GM12878 (cell line): ENCODE results near the gene GABRP. TPM values are rescaled to one million over a fixed set of nuclear protein-coding genes. Genes with fewer than 3 reads are reported as not detected.

Experiments
- ATAC-seq: fragments of 200-7000 bp; cut with Tn5 transposase; 3 replicates; pipeline ENCODE4 v1.9.1; 2020; ENCODE audit warnings: mild to moderate bottlenecking, moderate library complexity
- BruUV-seq: library from RNA; stranded (reverse); fragments of 400-500 nt; replicated peaks from 2 replicates; lab custom pipeline; 2021; lab: Mats Ljungman, UMichigan
- CTCF ChIA-PET: fragments of 300-600 bp; sonication (Branson Sonifier 250); formaldehyde crosslinking; extraction: SDS; loops from one replicate; lab custom pipeline; 2021; ENCODE audit warnings: inconsistent platforms; lab: Yijun Ruan, JAX
- POLR2A ChIA-PET: fragments of 350-600 bp; formaldehyde crosslinking; extraction: SDS; loops from one replicate; lab custom pipeline; 2021; ENCODE audit warnings: inconsistent platforms; lab: Charles Lee
- RAD21 ChIA-PET: fragments of 300-600 bp; sonication (Branson Sonifier 250); formaldehyde crosslinking; loops from one replicate; lab custom pipeline; 2023; ENCODE audit warnings: antibody characterized with exemption; ENCODE audit not compliant: unreplicated experiment; lab: Charles Lee
- SMC1A ChIA-PET: fragments of 300-600 bp; sonication (Branson Sonifier 250); formaldehyde crosslinking; loops from one replicate; lab custom pipeline; 2023; ENCODE audit not compliant: unreplicated experiment, uncharacterized antibody; lab: Charles Lee
- DNase-seq: peaks from one replicate; pipeline ENCODE4 v3.0.0-alpha.2; 2011; ENCODE audit warnings: low read depth, low spot score
- FAIRE-seq: peaks from 3 replicates; lab custom pipeline; 2011; peaks lifted over from hg19 to GRCh38; lab: Jason Lieb, UNC
- H2AFZ ChIP-seq: 2 replicates; pipeline ENCODE4 v1.6.0; 2011; ENCODE audit warnings: low read depth, low read length, control low read depth; ENCODE audit not compliant: control insufficient read depth
- H3K27ac ChIP-seq: 2 replicates; pipeline ENCODE4 v1.5.1; 2011; ENCODE audit warnings: control low read depth; ENCODE audit not compliant: control insufficient read depth, insufficient read depth
- H3K27me3 ChIP-seq, 2 experiments: replicated peaks in 1 of 2; 2 replicates each; pipeline versions ENCODE4 v1.6.0 to v1.6.1; 2011; ENCODE audit warnings: low read length in 1 of 2; ENCODE audit not compliant: control insufficient read depth in 2 of 2, insufficient read depth in 2 of 2
- H3K36me3 ChIP-seq, 2 experiments: 2 replicates each; pipeline ENCODE4 v1.5.1; 2011; ENCODE audit warnings: low read length in 1 of 2; ENCODE audit not compliant: control insufficient read depth in 2 of 2, insufficient read depth in 2 of 2
- H3K4me1 ChIP-seq: 2 replicates; pipeline ENCODE4 v1.6.1; 2011; ENCODE audit warnings: mild to moderate bottlenecking, low read length, moderate library complexity, mixed read lengths; ENCODE audit not compliant: control insufficient read depth, insufficient read depth
- H3K4me2 ChIP-seq: 2 replicates; pipeline ENCODE4 v1.6.0; 2011; ENCODE audit warnings: control low read depth; ENCODE audit not compliant: control insufficient read depth, insufficient read depth
- H3K4me3 ChIP-seq: fragments of 200-600 bp; sonication (generic); 2 replicates; pipeline ENCODE4 v1.5.1; 2016
- H3K79me2 ChIP-seq: 2 replicates; pipeline ENCODE4 v1.6.0; 2011; ENCODE audit warnings: low read length; ENCODE audit not compliant: control insufficient read depth, insufficient read depth
- H3K9ac ChIP-seq: 2 replicates; pipeline ENCODE4 v1.8.0; 2011; ENCODE audit warnings: low read length, control low read depth, mixed read lengths; ENCODE audit not compliant: control insufficient read depth, insufficient read depth
- H3K9me3 ChIP-seq: replicated peaks from 3 replicates; pipeline ENCODE4 v1.5.1; 2011; ENCODE audit warnings: mild to moderate bottlenecking, low read length; ENCODE audit not compliant: control insufficient read depth, insufficient read depth
- H4K20me1 ChIP-seq: 2 replicates; pipeline ENCODE4 v1.6.0; 2011; ENCODE audit not compliant: control insufficient read depth, insufficient read depth
- ATF3 ChIP-seq: IDR thresholded peaks from 2 replicates; pipeline ENCODE4 v1.6.1; 2011; ENCODE audit warnings: low read depth, mild to moderate bottlenecking, low read length, moderate library complexity, borderline replicate concordance; ENCODE audit errors: extremely low read depth
- BHLHE40 ChIP-seq, 2 experiments: fragments of 450-650 bp in 1 of 2; IDR thresholded peaks; 2 replicates each; pipeline ENCODE4 v1.6.1; 2011 to 2017; ENCODE audit warnings: low read depth in 2 of 2, borderline replicate concordance in 1 of 2, improper control_type of control experiment in 1 of 2, low read length in 1 of 2, mild to moderate bottlenecking in 1 of 2
- BRCA1 ChIP-seq: IDR thresholded peaks from 2 replicates; pipeline ENCODE4 v1.6.1; 2011; ENCODE audit warnings: low read depth, low read length, improper control_type of control experiment
- CBX5 ChIP-seq: sonication (generic); IDR thresholded peaks from 2 replicates; pipeline ENCODE4 v1.6.1; 2016; ENCODE audit warnings: low read depth, moderate library complexity, mild to moderate bottlenecking, inconsistent platforms
- CHD4 ChIP-seq: fragments of 200-600 bp; sonication (generic); IDR thresholded peaks from 2 replicates; pipeline ENCODE4 v1.6.1; 2016; ENCODE audit warnings: mild to moderate bottlenecking
- EZH2 ChIP-seq: IDR thresholded peaks from 2 replicates; pipeline ENCODE4 v1.6.1; 2012; ENCODE audit warnings: low read depth, mild to moderate bottlenecking, control low read depth, inconsistent platforms, low read length, borderline replicate concordance; ENCODE audit not compliant: control insufficient read depth
- FOXM1 ChIP-seq: IDR thresholded peaks from 2 replicates; pipeline ENCODE4 v1.6.1; 2012; ENCODE audit warnings: low read depth, mild to moderate bottlenecking, inconsistent platforms, low read length, moderate library complexity
- HCFC1 ChIP-seq: fragments of 150-350 bp; IDR thresholded peaks from 2 replicates; pipeline ENCODE4 v1.6.1; 2014; ENCODE audit warnings: low read length
- HSF1 ChIP-seq: fragments of 150-350 bp; IDR thresholded peaks from 2 replicates; pipeline ENCODE4 v1.6.1; 2014; ENCODE audit warnings: mild to moderate bottlenecking, low read depth, low read length
- IKZF1 ChIP-seq: fragments of 450-650 bp; conservative IDR thresholded peaks from 2 replicates; pipeline ENCODE4 v1.6.1; 2017; ENCODE audit warnings: antibody characterized with exemption, mild to moderate bottlenecking
- IKZF2 ChIP-seq, 2 experiments: fragments of 450-650 bp; IDR thresholded peaks; 2 replicates each; pipeline ENCODE4 v1.6.1; 2017; ENCODE audit warnings: mild to moderate bottlenecking in 2 of 2, moderate library complexity in 2 of 2
- IRF5 ChIP-seq: fragments of 450-650 bp; IDR thresholded peaks from 2 replicates; pipeline ENCODE4 v1.6.1; 2017; ENCODE audit warnings: borderline replicate concordance
- PBX3 ChIP-seq: IDR thresholded peaks from 2 replicates; pipeline ENCODE4 v1.6.1; 2011; ENCODE audit warnings: mild to moderate bottlenecking, low read depth, low read length, moderate library complexity; ENCODE audit not compliant: insufficient replicate concordance
- RELA ChIP-seq: fragments of 450-650 bp; IDR thresholded peaks from 2 replicates; pipeline ENCODE4 v1.8.0; 2014; ENCODE audit warnings: borderline replicate concordance; ENCODE audit not compliant: partially characterized antibody
- SMAD5 ChIP-seq: IDR thresholded peaks from 2 replicates; pipeline ENCODE4 v1.6.1; 2016; ENCODE audit warnings: antibody characterized with exemption, low read depth
- SMC3 ChIP-seq: IDR thresholded peaks from 2 replicates; pipeline ENCODE4 v1.6.1; 2011; ENCODE audit warnings: low read length, improper control_type of control experiment, borderline replicate concordance
- TARDBP ChIP-seq: IDR thresholded peaks from 2 replicates; pipeline ENCODE4 v1.6.1; 2016; ENCODE audit warnings: borderline replicate concordance
- TCF12 ChIP-seq: IDR thresholded peaks from 2 replicates; pipeline ENCODE4 v1.6.1; 2011; ENCODE audit warnings: low read depth, mild to moderate bottlenecking, low read length
- USF2 ChIP-seq: IDR thresholded peaks from 2 replicates; pipeline ENCODE4 v1.6.1; 2011; ENCODE audit warnings: low read depth, low read length, improper control_type of control experiment, borderline replicate concordance
- ZSCAN29 ChIP-seq: fragments of 450-650 bp; IDR thresholded peaks from 2 replicates; pipeline ENCODE4 v1.6.1; 2017; ENCODE audit warnings: mild to moderate bottlenecking, moderate library complexity
- WGBS: methylation state at CpG from one replicate; pipeline ENCODE4 v1.1.6; 2016; ENCODE audit warnings: low lambda C conversion rate; ENCODE audit not compliant: insufficient replicate concordance, insufficient coverage; ENCODE audit errors: missing lambda C conversion rate; 5-methylcytosine and 5-hydroxymethylcytosine counted together
- in situ Hi-C: fragments of 300-500 bp; cut with MboI; formaldehyde crosslinking; loops from 9 replicates; pipeline ENCODE4 v1.14.3; 2018; ENCODE audit warnings: mixed read lengths
- intact Hi-C: fragments of 100-400 bp; cut with micrococcal nuclease; formaldehyde crosslinking; loops from one replicate; pipeline ENCODE4 v1.14.2; 2022; ENCODE audit not compliant: unreplicated experiment
- polyA plus RNA-seq, 11 experiments: library from polyadenylated mRNA; depleted of rRNA in 4 of 11; unstranded in 6 of 11; stranded (reverse) in 5 of 11; fragments of >200 nt; fragmentation: Nextera tagmentation in 4 of 11; fragmentation: Illumina TruSeq in 1 of 11; extraction: Ambion mirVana in 4 of 11; extraction: Trizol in 1 of 11; gene quantifications; 1 replicate in 1 of 11; 2 replicates in 10 of 11; pipeline versions ENCODE4 v1.2.1 to v1.2.3, GENCODE V29; 2011 to 2016; ENCODE audit warnings: inconsistent platforms in 2 of 11, missing spikeins in 2 of 11, low read depth in 1 of 11
- total RNA-seq, 4 experiments: library from RNA; depleted of rRNA in 3 of 4; stranded (reverse); fragments of >200 nt in 3 of 4; fragmentation: Illumina TruSeq in 1 of 4; extraction: Trizol in 1 of 4; gene quantifications; 2 replicates each; pipeline versions ENCODE4 v1.2.1 to v1.2.3, GENCODE V29; 2013 to 2021

The GABRP gene
- total and polyA plus RNA-seq, 10 of the 15 experiments (the other 5 are each of a cell fraction or from before 2014, with no cell fraction given): 0.04 TPM; not detected in 9

GRCh38 chr5:170795154-170795553, 11.6 kb downstream of the GABRP start (continued):
- TF ChIP-seq HCFC1 (no peak), SMC3 (no peak), USF2 (no peak), ZSCAN29 (no peak), RELA (no peak), HSF1 (no peak), SMAD5 (no peak), TCF12 (no peak)

GRCh38 chr5:170805666-170806065, 22.1 kb downstream of the GABRP start:
- no peak overlapping the region for H3K4me3 ChIP-seq
- no peaks in the 10 kb centered on the region; a peak in 1 of 4 replicates for H3K27me3 ChIP-seq
- ATAC-seq (no peak), DNase-seq (no peak), FAIRE-seq (no peak)
- H3K9me3 ChIP-seq: no peaks in the 10 kb centered on the region; the same call in 2 of the 3 replicates
- H3K9ac ChIP-seq: no peak overlapping the region
- no peaks in the 10 kb centered on the region for H4K20me1 ChIP-seq
- ChIA-PET POLR2A (no interaction called here), CTCF (no interaction called here), RAD21 (no interaction called here), SMC1A (interaction anchor here (1.5 kb wide), 1 partner anchor 8 kb away, joined by 3 read pairs; no protein-coding TSS in a partner anchor)
- WGBS: 4% methylated on average over 7 of the region's 7 CpGs
- H3K79me2 ChIP-seq: no peaks in the 10 kb centered on the region
- no peak overlapping the region for H3K4me2 ChIP-seq
- in situ Hi-C loops: no loop called here
- H2AFZ ChIP-seq: no peak overlapping the region
- no peak overlapping the region for H3K27ac ChIP-seq
- intact Hi-C loops: loop anchor here (5.0 kb wide), 2 partner anchors 92 to 537 kb away; no protein-coding TSS in a partner anchor
- no peaks in the 10 kb centered on the region for H3K4me1 ChIP-seq
- H3K36me3 ChIP-seq: no peaks in the 10 kb centered on the region
- BruUV-seq: no TSS peak
- TF ChIP-seq IKZF1 (no peak), BHLHE40 (IDR thresholded peaks at IDR 0.05; ENCODE audit: borderline replicate concordance in 1 of 2, low read depth in 2 of 2, low read length in 1 of 2) (no peak), EZH2 (no peak), IKZF2 (IDR thresholded peaks at IDR 0.05) (no peak), PBX3 (no peak), FOXM1 (no peak), CHD4 (no peak), CBX5 (no peak), ATF3 (no peak), BRCA1 (no peak), TARDBP (no peak), IRF5 (no peak)
